Lower leg skin (tissue), 4 donors: Measurements from ENCODE around the gene LMO1. TPM values are rescaled to one million over a fixed set of nuclear protein-coding genes. Genes with fewer than 3 reads are reported as not detected.

Experiments used
- DNase-seq, 2 donors: peaks; one replicate each; pipeline ENCODE4 v3.0.0-alpha.2; 2019; ENCODE audit warnings: low spot score in 2 of 2
- H3K4me3 ChIP-seq: fragments of 200-600 bp; sonication (generic); 2 replicates; pipeline ENCODE4 v1.5.1; 2017; ENCODE audit warnings: mild to moderate bottlenecking, low read depth; ENCODE audit not compliant: poor library complexity, severe bottlenecking
- CTCF ChIP-seq, 3 donors: fragments of 450-650 bp; IDR thresholded peaks; one replicate each; pipeline ENCODE4 v1.5.1; 2016; ENCODE audit warnings: antibody characterized with exemption in 3 of 3, mild to moderate bottlenecking in 3 of 3, moderate library complexity in 2 of 3
- POLR2A ChIP-seq, 2 donors: fragments of 450-650 bp; IDR thresholded peaks; one replicate each; pipeline ENCODE4 v1.6.1; 2016 to 2017; ENCODE audit warnings: antibody characterized with exemption in 2 of 2, mild to moderate bottlenecking in 1 of 2, moderate library complexity in 1 of 2
- WGBS, 2 donors: methylation state at CpG; one replicate each; pipeline ENCODE4 v1.1.5; 2018; 5-methylcytosine and 5-hydroxymethylcytosine counted together
- intact Hi-C: fragments of 100-400 bp; cut with DNase I; formaldehyde crosslinking; loops from one replicate; pipeline ENCODE4 v1.15.0; 2023; ENCODE audit warnings: low total_unique reads
- total RNA-seq, 4 donors: library from RNA; depleted of rRNA; stranded (reverse); fragments of >200 nt; gene quantifications; one replicate each; pipeline ENCODE4 v1.1.0, GENCODE V29; 2016

Gene LMO1
- total RNA-seq, 4 donors from 2014 or later, result 7.0 to 19.3 (median 8.4) TPM

GRCh38 chr11:8217136-8217535, 46.5 kb downstream of the LMO1 start:
- TF ChIP-seq CTCF (IDR thresholded peaks at IDR 0.05), result no peak
- TF ChIP-seq POLR2A (IDR thresholded peaks at IDR 0.05), result no peak
- 80 to 83% methylated on average over 4 of the region's 4 CpGs for WGBS, 2 donors
- no peak for DNase-seq
- intact Hi-C loops, result no loop called here
- H3K4me3 ChIP-seq, result no peak overlapping the region

- DNase-seq, result no peak
- WGBS, 2 donors, result 80 to 85% methylated on average over 4 of the region's 4 CpGs
These were observed 50.3 kb downstream of the LMO1 start for GRCh38 chr11:8213376-8213775.

GRCh38 chr11:8209208-8209807, 54.4 kb downstream of the LMO1 start:
- DNase-seq, result peak in 1 of 2 donors; percentile 82
- TF ChIP-seq CTCF (IDR thresholded peaks at IDR 0.05) (no peak), POLR2A (IDR thresholded peaks at IDR 0.05) (no peak)
- H3K4me3 ChIP-seq, result no peak overlapping the region
- 54 to 57% methylated on average over 4 of the region's 4 CpGs for WGBS, 2 donors
- intact Hi-C loops, result no loop called here

More at GRCh38 chr11:8213376-8213775, 50.3 kb downstream of the LMO1 start:
- H3K4me3 ChIP-seq, result no peak overlapping the region
- TF ChIP-seq CTCF (IDR thresholded peaks at IDR 0.05) (no peak), POLR2A (IDR thresholded peaks at IDR 0.05) (no peak)
- intact Hi-C loops, result no loop called here

GRCh38 chr11:8207080-8208000, 56.3 kb downstream of the LMO1 start:
- H3K4me3 ChIP-seq, result no peak overlapping the region
- peak in 1 of 2 donors; percentile 76 for DNase-seq
- no peak for TF ChIP-seq CTCF (IDR thresholded peaks at IDR 0.05)
- TF ChIP-seq POLR2A (IDR thresholded peaks at IDR 0.05), result no peak
- WGBS, 2 donors, result 43 to 61% methylated on average over 20 of the region's 20 CpGs
- intact Hi-C loops, result no loop called here

GRCh38 chr11:8206251-8207079, 57.2 kb downstream of the LMO1 start:
- peak; percentile 47 to 80 for DNase-seq
- intact Hi-C loops, result no loop called here
- WGBS, 2 donors, result 63 to 69% methylated on average over 30 to 31 of the region's 31 CpGs
- H3K4me3 ChIP-seq, result no peak overlapping the region
- TF ChIP-seq CTCF (IDR thresholded peaks at IDR 0.05), result no peak
